ENCODE measurements around the gene TOP2B. TPM values are rescaled to one million over a fixed set of nuclear protein-coding genes. Genes with fewer than 3 reads are reported as not detected.

Gene TOP2B
- total and polyA plus RNA-seq, 9 of the 15 experiments (the other 6 are each of a cell fraction or from before 2014, with no cell fraction given), result 45.3 to 186 (median 134) TPM

DNA sequence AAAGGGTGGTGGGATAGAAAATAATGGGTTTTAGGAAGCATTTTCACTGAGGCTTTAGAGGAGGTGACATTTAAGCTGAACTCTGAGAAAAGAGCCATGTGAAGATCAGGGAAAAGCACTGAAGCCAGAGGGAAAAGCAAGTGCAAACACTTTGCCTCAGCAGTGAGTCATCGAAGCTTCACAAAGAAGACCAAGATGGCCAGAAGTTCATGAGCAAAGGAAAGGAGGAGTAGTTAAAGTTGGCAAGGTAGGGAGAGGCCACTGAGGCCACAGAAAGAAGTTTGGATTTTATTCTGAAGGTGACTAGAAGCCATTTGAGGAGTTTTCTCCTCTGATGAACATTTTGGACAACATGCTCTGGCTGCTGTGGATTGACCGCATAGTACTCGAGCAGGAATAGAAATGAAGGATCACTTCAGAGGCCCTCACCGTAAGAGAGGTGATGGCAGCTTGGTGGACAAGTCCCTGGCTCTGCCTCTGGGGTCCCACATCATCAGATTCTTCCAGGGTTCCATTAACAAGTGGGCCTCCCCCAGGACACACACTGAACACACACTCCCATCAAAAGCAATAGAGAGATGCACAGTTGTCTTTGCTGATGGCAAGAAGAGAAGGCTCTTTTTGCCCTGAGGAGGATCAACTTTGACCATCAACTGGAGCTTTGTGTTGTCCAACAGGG lies 75.5 kb downstream of the TOP2B start (continued):
- TF ChIP-seq, protein P1, sequence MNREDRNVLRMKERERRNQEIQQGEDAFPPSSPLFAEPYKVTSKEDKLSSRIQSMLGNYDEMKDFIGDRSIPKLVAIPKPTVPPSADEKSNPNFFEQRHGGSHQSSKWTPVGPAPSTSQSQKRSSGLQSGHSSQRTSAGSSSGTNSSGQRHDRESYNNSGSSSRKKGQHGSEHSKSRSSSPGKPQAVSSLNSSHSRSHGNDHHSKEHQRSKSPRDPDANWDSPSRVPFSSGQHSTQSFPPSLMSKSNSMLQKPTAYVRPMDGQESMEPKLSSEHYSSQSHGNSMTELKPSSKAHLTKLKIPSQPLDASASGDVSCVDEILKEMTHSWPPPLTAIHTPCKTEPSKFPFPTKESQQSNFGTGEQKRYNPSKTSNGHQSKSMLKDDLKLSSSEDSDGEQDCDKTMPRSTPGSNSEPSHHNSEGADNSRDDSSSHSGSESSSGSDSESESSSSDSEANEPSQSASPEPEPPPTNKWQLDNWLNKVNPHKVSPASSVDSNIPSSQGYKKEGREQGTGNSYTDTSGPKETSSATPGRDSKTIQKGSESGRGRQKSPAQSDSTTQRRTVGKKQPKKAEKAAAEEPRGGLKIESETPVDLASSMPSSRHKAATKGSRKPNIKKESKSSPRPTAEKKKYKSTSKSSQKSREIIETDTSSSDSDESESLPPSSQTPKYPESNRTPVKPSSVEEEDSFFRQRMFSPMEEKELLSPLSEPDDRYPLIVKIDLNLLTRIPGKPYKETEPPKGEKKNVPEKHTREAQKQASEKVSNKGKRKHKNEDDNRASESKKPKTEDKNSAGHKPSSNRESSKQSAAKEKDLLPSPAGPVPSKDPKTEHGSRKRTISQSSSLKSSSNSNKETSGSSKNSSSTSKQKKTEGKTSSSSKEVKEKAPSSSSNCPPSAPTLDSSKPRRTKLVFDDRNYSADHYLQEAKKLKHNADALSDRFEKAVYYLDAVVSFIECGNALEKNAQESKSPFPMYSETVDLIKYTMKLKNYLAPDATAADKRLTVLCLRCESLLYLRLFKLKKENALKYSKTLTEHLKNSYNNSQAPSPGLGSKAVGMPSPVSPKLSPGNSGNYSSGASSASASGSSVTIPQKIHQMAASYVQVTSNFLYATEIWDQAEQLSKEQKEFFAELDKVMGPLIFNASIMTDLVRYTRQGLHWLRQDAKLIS (CRISPR knock-in tag; IDR thresholded peaks at IDR 0.05), result no peak
- TF ChIP-seq MAFF (IDR thresholded peaks at IDR 0.05; ENCODE audit: low read length) (no peak), ZKSCAN8 (CRISPR knock-in tag; IDR thresholded peaks at IDR 0.05) (no peak), SETDB1 (IDR thresholded peaks at IDR 0.05; ENCODE audit: low read length) (no peak)
- TF ChIP-seq, protein P2, sequence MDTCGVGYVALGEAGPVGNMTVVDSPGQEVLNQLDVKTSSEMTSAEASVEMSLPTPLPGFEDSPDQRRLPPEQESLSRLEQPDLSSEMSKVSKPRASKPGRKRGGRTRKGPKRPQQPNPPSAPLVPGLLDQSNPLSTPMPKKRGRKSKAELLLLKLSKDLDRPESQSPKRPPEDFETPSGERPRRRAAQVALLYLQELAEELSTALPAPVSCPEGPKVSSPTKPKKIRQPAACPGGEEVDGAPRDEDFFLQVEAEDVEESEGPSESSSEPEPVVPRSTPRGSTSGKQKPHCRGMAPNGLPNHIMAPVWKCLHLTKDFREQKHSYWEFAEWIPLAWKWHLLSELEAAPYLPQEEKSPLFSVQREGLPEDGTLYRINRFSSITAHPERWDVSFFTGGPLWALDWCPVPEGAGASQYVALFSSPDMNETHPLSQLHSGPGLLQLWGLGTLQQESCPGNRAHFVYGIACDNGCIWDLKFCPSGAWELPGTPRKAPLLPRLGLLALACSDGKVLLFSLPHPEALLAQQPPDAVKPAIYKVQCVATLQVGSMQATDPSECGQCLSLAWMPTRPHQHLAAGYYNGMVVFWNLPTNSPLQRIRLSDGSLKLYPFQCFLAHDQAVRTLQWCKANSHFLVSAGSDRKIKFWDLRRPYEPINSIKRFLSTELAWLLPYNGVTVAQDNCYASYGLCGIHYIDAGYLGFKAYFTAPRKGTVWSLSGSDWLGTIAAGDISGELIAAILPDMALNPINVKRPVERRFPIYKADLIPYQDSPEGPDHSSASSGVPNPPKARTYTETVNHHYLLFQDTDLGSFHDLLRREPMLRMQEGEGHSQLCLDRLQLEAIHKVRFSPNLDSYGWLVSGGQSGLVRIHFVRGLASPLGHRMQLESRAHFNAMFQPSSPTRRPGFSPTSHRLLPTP (IDR thresholded peaks at IDR 0.05; ENCODE audit: borderline replicate concordance, extremely low read depth, insufficient read length), result no peak
